ENCODE results near the gene ATCAY.

The ATCAY gene

GRCh38 chr19:3852177-3852511, 28.3 kb upstream of the ATCAY start:
- in situ Hi-C loops (cut with HindIII; ENCODE audit: low sequenced_read_pairs) = no loop called here
- TF ChIP-seq, protein P1, sequence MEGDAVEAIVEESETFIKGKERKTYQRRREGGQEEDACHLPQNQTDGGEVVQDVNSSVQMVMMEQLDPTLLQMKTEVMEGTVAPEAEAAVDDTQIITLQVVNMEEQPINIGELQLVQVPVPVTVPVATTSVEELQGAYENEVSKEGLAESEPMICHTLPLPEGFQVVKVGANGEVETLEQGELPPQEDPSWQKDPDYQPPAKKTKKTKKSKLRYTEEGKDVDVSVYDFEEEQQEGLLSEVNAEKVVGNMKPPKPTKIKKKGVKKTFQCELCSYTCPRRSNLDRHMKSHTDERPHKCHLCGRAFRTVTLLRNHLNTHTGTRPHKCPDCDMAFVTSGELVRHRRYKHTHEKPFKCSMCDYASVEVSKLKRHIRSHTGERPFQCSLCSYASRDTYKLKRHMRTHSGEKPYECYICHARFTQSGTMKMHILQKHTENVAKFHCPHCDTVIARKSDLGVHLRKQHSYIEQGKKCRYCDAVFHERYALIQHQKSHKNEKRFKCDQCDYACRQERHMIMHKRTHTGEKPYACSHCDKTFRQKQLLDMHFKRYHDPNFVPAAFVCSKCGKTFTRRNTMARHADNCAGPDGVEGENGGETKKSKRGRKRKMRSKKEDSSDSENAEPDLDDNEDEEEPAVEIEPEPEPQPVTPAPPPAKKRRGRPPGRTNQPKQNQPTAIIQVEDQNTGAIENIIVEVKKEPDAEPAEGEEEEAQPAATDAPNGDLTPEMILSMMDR (IDR thresholded peaks at IDR 0.05; ENCODE audit: low read depth, low read length, missing control alignments) = no peak
- no peak for DNase-seq (ENCODE audit: low read depth)

GRCh38 chr19:3852614-3853254, 27.8 kb upstream of the ATCAY start:
- TF ChIP-seq, protein P1 (IDR thresholded peaks at IDR 0.05; ENCODE audit: low read depth, low read length, missing control alignments) = no peak
- in situ Hi-C loops (cut with HindIII; ENCODE audit: low sequenced_read_pairs) = no loop called here
- peak; percentile 57 for DNase-seq (ENCODE audit: low read depth)
- no peak overlapping the region for H3K4me3 ChIP-seq (ENCODE audit: low read depth, low read length)

More at GRCh38 chr19:3852177-3852511, 28.3 kb upstream of the ATCAY start:
- H3K4me3 ChIP-seq (ENCODE audit: low read depth, low read length) = no peak overlapping the region

DNA sequence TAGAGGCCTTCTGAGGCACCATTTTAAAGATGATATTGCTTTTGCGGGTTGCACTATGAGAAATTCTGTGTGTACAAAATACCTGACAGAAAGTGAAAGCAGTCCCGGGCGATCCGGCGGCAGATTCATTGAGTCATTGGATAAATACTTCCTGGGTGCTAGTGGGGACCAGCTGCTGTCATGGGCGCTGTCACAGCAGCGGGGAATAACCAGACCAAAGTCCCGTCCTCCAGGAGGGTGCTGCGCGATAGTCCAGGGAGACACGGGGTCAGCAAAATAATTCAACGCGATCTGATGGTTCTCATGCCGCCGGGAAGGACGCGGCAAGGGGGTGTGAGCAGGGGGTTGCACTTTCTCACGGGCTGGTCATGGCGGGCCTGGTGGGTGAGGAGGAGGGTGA, 25.2 kb upstream of the ATCAY start:
- in situ Hi-C loops (cut with HindIII; ENCODE audit: low sequenced_read_pairs) = no loop called here
- H3K4me3 ChIP-seq (ENCODE audit: low read depth, low read length) = no peak overlapping the region
- TF ChIP-seq, protein P1 (IDR thresholded peaks at IDR 0.05; ENCODE audit: low read depth, low read length, missing control alignments) = no peak

DNA sequence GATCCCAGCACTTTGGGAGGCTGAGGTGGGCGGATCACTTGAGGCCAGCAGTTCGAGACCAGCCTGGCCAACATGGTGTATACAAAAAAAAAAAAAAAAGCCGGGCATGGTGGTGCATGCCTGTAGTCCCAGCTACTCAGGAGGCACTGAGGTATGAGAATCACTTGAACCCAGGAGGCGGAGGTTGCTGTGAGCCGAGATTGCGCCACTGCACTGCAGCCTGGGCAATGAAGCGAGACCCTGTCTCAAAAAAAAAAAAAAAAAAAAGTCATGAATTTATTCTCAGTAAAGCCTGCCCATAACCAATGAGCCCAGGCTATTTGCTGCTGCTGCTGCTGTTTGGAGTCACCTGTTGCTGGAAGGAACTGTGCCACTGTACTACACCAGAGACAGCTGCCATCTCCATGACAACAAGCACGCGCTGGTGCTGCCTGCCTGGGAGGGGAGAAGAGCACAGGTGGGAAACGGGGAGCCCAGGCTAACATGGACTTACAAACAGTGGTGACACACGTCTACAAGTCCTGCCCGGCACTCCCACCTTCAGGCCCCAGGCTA, 23.0 kb upstream of the ATCAY start:
- in situ Hi-C loops (cut with HindIII; ENCODE audit: low sequenced_read_pairs) = no loop called here
- DNase-seq (ENCODE audit: low read depth) = no peak
- TF ChIP-seq, protein P1 (IDR thresholded peaks at IDR 0.05; ENCODE audit: low read depth, low read length, missing control alignments) = no peak
- no peak overlapping the region for H3K4me3 ChIP-seq (ENCODE audit: low read depth, low read length)

More for the DNA sequence above, 25.2 kb upstream of the ATCAY start:
- DNase-seq (ENCODE audit: low read depth) = no peak

DNA sequence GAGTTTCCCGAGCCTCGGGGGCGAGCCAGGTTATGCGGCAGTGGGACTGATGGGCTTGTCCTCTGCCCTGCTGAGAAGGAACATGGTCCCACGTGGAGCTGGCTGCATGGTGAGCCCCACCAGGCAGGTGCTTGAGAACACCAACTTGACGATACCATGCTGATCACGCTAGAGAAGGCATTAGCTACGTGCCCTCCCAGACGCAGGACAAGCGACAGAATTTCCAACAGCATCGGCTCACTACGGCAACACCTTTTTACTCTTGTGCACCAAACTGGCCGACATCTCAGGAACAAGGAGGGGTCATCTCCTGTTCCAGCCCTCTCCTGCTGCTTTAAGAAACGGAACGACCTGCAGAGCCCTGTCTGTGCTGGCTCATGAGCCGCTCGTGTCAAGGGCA, 20.0 kb upstream of the ATCAY start:
- H3K4me3 ChIP-seq (ENCODE audit: low read depth, low read length) = no peak overlapping the region
- no peak for DNase-seq (ENCODE audit: low read depth)
- TF ChIP-seq, protein P1 (IDR thresholded peaks at IDR 0.05; ENCODE audit: low read depth, low read length, missing control alignments) = no peak
- in situ Hi-C loops (cut with HindIII; ENCODE audit: low sequenced_read_pairs) = no loop called here

- no peak for DNase-seq (ENCODE audit: low read depth)
- in situ Hi-C loops (cut with HindIII; ENCODE audit: low sequenced_read_pairs) = no loop called here
- TF ChIP-seq, protein P1 (IDR thresholded peaks at IDR 0.05; ENCODE audit: low read depth, low read length, missing control alignments) = no peak
- no peak overlapping the region for H3K4me3 ChIP-seq (ENCODE audit: low read depth, low read length)
Measured at GRCh38 chr19:3862826-3863500, 17.5 kb upstream of the ATCAY start.

Data from astrocyte of the cerebellum (primary cell).